ENCODE data around the gene ANKRD35. TPM values are rescaled to one million over a fixed set of nuclear protein-coding genes. Genes with fewer than 3 reads are reported as not detected.

The ANKRD35 gene
- total RNA-seq, 1 experiment from 2014 or later: not detected

- no peaks in the 10 kb centered on the region for H3K36me3 ChIP-seq (ENCODE audit: control insufficient read depth in 1 of 2, insufficient read depth in 2 of 2, low read length in 2 of 2)
- BruUV-seq (replicated peaks): no TSS peak
- no peak for ATAC-seq
- intact Hi-C loops (cut with micrococcal nuclease): no loop called here
- ChIA-PET CTCF (no interaction called here), POLR2A (no interaction called here), RAD21 (ENCODE audit: low non-redundant PET in 1 of 2, low total read pairs in 2 of 2, uncharacterized antibody in 2 of 2, unreplicated experiment in 2 of 2) (no interaction called here)
- TF ChIP-seq ZBTB33 (IDR thresholded peaks at IDR 0.05; ENCODE audit: extremely low read depth, insufficient replicate concordance, low read length) (no peak), FOSL1 (IDR thresholded peaks at IDR 0.05; ENCODE audit: low read depth) (no peak)
- H3K4me1 ChIP-seq (ENCODE audit: control insufficient read depth in 1 of 2, insufficient read depth in 2 of 2, low read length in 2 of 2): peaks cover 15 to 32% of the 10 kb centered on the region in 2 experiments
- no peaks in the 10 kb centered on the region for H3K79me2 ChIP-seq (ENCODE audit: insufficient read depth, low read length)
- H3K27me3 ChIP-seq (ENCODE audit: insufficient read depth, low read length): peaks cover 7% of the 10 kb centered on the region; the same call in 1 of the 2 replicates
- no peak overlapping the region for H3K4me3 ChIP-seq (replicated peaks in 1 of 2; ENCODE audit: low read depth in 1 of 2, low read length in 2 of 2)
- H2AFZ ChIP-seq (ENCODE audit: low read depth, low read length, poor library complexity, severe bottlenecking): no peak overlapping the region
- no peak overlapping the region for H3K4me2 ChIP-seq (ENCODE audit: low read length)
- H3K9ac ChIP-seq (ENCODE audit: low read length): no peak overlapping the region
- DNase-seq (ENCODE audit: low read depth, low spot score): no peak
- H3K27ac ChIP-seq (ENCODE audit: low read depth, low read length): no peak overlapping the region
- no peaks in the 10 kb centered on the region for H4K20me1 ChIP-seq (ENCODE audit: insufficient read depth)
- no peaks in the 10 kb centered on the region for H3K9me2 ChIP-seq (ENCODE audit: insufficient read depth)
- no peaks in the 10 kb centered on the region for H3K9me3 ChIP-seq (ENCODE audit: control insufficient read depth in 1 of 2, insufficient read depth in 1 of 2, low read depth in 1 of 2, low read length in 2 of 2)
Observed at GRCh38 chr1:145886816-145887215, 1.1 kb upstream of the ANKRD35 start.

GRCh38 chr1:145886390-145886789 lies 724 bp upstream of the ANKRD35 start:
- H3K27ac ChIP-seq (ENCODE audit: low read depth, low read length): no peak overlapping the region
- H4K20me1 ChIP-seq (ENCODE audit: insufficient read depth): no peaks in the 10 kb centered on the region
- ChIA-PET CTCF (no interaction called here), RAD21 (ENCODE audit: low non-redundant PET in 1 of 2, low total read pairs in 2 of 2, uncharacterized antibody in 2 of 2, unreplicated experiment in 2 of 2) (no interaction called here), POLR2A (interaction anchor here (1.4 kb wide), 1 partner anchor 41 kb away, joined by 3 read pairs; the partner anchor contains the start of gene RBM8A)
- peaks cover 7% of the 10 kb centered on the region; the same call in 1 of the 2 replicates for H3K27me3 ChIP-seq (ENCODE audit: insufficient read depth, low read length)
- H3K9ac ChIP-seq (ENCODE audit: low read length): no peak overlapping the region
- no peaks in the 10 kb centered on the region for H3K9me3 ChIP-seq (ENCODE audit: control insufficient read depth in 1 of 2, insufficient read depth in 1 of 2, low read depth in 1 of 2, low read length in 2 of 2)
- H2AFZ ChIP-seq (ENCODE audit: low read depth, low read length, poor library complexity, severe bottlenecking): peak overlapping the region; percentile 84
- BruUV-seq (replicated peaks): no TSS peak
- H3K79me2 ChIP-seq (ENCODE audit: insufficient read depth, low read length): no peaks in the 10 kb centered on the region
- H3K9me2 ChIP-seq (ENCODE audit: insufficient read depth): no peaks in the 10 kb centered on the region
- intact Hi-C loops (cut with micrococcal nuclease): no loop called here
- ATAC-seq: peak; percentile 8; the same call in 1 of the 2 replicates
- peak overlapping the region in 1 of 2 experiments; percentile 46; a peak in 1 of 4 replicates for H3K4me3 ChIP-seq (replicated peaks in 1 of 2; ENCODE audit: low read depth in 1 of 2, low read length in 2 of 2)
- peaks cover 12 to 28% of the 10 kb centered on the region in 2 experiments for H3K4me1 ChIP-seq (ENCODE audit: control insufficient read depth in 1 of 2, insufficient read depth in 2 of 2, low read length in 2 of 2)
- H3K36me3 ChIP-seq (ENCODE audit: control insufficient read depth in 1 of 2, insufficient read depth in 2 of 2, low read length in 2 of 2): no peaks in the 10 kb centered on the region
- DNase-seq (ENCODE audit: low read depth, low spot score): no peak
- peak overlapping the region; percentile 72 for H3K4me2 ChIP-seq (ENCODE audit: low read length)
- TF ChIP-seq POLR2A (IDR thresholded peaks at IDR 0.05; ENCODE audit: borderline replicate concordance, extremely low read depth, insufficient read depth, insufficient read length) (no peak), TCF7L2 (IDR thresholded peaks at IDR 0.05; ENCODE audit: borderline replicate concordance, extremely low read depth, insufficient read depth, insufficient read length) (no peak), SIN3A (IDR thresholded peaks at IDR 0.05; ENCODE audit: low read depth) (no peak), CEBPB (IDR thresholded peaks at IDR 0.05; ENCODE audit: low read depth) (no peak), JUND (IDR thresholded peaks at IDR 0.05) (no peak), SP1 (IDR thresholded peaks at IDR 0.05; ENCODE audit: low read depth) (no peak), ATF3 (IDR thresholded peaks at IDR 0.05) (no peak), CTCF (IDR thresholded peaks at IDR 0.05 in 2 of 3, conservative IDR thresholded peaks at IDR 0.05 in 1 of 3; ENCODE audit: borderline replicate concordance in 1 of 3, insufficient read depth in 1 of 3, low read depth in 2 of 3, low read length in 2 of 3) (no peak), YY1 (IDR thresholded peaks at IDR 0.05; ENCODE audit: extremely low read depth, insufficient replicate concordance, low read depth, low read length) (no peak), REST (IDR thresholded peaks at IDR 0.05; ENCODE audit: low read depth) (no peak)

Measured in HCT116 (cell line).